HFFc6 (cell line): Measurements from ENCODE around the gene GSPT1. TPM values are rescaled to one million over a fixed set of nuclear protein-coding genes. Genes with fewer than 3 reads are reported as not detected.

ENCODE experiments used
- DNase-seq: peaks from one replicate; pipeline ENCODE4 v3.0.0-alpha.2; 2018
- H3K27ac Mint-ChIP-seq: 2 replicates; pipeline ENCODE4 v1.8.0; 2020; ENCODE audit warnings: mild to moderate bottlenecking, mixed read lengths
- H3K27me3 Mint-ChIP-seq: 2 replicates; pipeline ENCODE4 v1.8.0; 2021; ENCODE audit warnings: mild to moderate bottlenecking, moderate library complexity, mixed read lengths; ENCODE audit not compliant: insufficient read depth
- H3K36me3 Mint-ChIP-seq: 2 replicates; pipeline ENCODE4 v1.8.0; 2021; ENCODE audit warnings: low read depth, mixed read lengths
- H3K4me1 Mint-ChIP-seq: 2 replicates; pipeline ENCODE4 v1.8.0; 2020; ENCODE audit warnings: low read depth, mixed read lengths
- H3K4me3 Mint-ChIP-seq: 2 replicates; pipeline ENCODE4 v1.8.0; 2020; ENCODE audit warnings: mild to moderate bottlenecking, moderate library complexity, mixed read lengths
- H3K9me3 Mint-ChIP-seq: 2 replicates; pipeline ENCODE4 v1.8.0; 2020; ENCODE audit warnings: mild to moderate bottlenecking, mixed read lengths
- total RNA-seq, 6 experiments: library from RNA; stranded (reverse); fragmentation: NEBNext Ultra II Directional; extraction: Animal tissue kit (Norgen Biotek cat#: 25700); gene quantifications; 2 replicates in 1 of 6; 3 replicates in 5 of 6; pipeline ENCODE4 v1.2.3, GENCODE V29; 2021
- TF ChIP-seq, protein P1 (sequence below): fragments of 200-600 bp; sonication (generic); IDR thresholded peaks from 2 replicates; pipeline ENCODE4 v1.5.0; 2021; ENCODE audit warnings: antibody characterized with exemption, mild to moderate bottlenecking

Gene GSPT1
- total RNA-seq, 6 experiments from 2014 or later, result 187 to 221 (median 211) TPM

- TF ChIP-seq, protein P1, sequence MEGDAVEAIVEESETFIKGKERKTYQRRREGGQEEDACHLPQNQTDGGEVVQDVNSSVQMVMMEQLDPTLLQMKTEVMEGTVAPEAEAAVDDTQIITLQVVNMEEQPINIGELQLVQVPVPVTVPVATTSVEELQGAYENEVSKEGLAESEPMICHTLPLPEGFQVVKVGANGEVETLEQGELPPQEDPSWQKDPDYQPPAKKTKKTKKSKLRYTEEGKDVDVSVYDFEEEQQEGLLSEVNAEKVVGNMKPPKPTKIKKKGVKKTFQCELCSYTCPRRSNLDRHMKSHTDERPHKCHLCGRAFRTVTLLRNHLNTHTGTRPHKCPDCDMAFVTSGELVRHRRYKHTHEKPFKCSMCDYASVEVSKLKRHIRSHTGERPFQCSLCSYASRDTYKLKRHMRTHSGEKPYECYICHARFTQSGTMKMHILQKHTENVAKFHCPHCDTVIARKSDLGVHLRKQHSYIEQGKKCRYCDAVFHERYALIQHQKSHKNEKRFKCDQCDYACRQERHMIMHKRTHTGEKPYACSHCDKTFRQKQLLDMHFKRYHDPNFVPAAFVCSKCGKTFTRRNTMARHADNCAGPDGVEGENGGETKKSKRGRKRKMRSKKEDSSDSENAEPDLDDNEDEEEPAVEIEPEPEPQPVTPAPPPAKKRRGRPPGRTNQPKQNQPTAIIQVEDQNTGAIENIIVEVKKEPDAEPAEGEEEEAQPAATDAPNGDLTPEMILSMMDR, result no peak
- Mint-ChIP-seq H3K4me3 (no peak overlapping the region), H3K36me3 (peaks cover 21% of the 10 kb centered on the region), H3K4me1 (peaks cover 18% of the 10 kb centered on the region), H3K9me3 (no peaks in the 10 kb centered on the region), H3K27me3 (no peaks in the 10 kb centered on the region), H3K27ac (no peak overlapping the region; the same call in 1 of the 2 replicates)
- DNase-seq, result no peak
These were observed 39.5 kb downstream of the GSPT1 start for GRCh38 chr16:11876306-11876705.

GRCh38 chr16:11875721-11876120, 40.0 kb downstream of the GSPT1 start:
- no peak for DNase-seq
- Mint-ChIP-seq H3K27me3 (no peaks in the 10 kb centered on the region), H3K9me3 (no peaks in the 10 kb centered on the region), H3K36me3 (peaks cover 21% of the 10 kb centered on the region), H3K4me1 (peaks cover 21% of the 10 kb centered on the region), H3K4me3 (no peak overlapping the region), H3K27ac (no peak overlapping the region; the same call in 1 of the 2 replicates)
- TF ChIP-seq, protein P1, result no peak

DNA sequence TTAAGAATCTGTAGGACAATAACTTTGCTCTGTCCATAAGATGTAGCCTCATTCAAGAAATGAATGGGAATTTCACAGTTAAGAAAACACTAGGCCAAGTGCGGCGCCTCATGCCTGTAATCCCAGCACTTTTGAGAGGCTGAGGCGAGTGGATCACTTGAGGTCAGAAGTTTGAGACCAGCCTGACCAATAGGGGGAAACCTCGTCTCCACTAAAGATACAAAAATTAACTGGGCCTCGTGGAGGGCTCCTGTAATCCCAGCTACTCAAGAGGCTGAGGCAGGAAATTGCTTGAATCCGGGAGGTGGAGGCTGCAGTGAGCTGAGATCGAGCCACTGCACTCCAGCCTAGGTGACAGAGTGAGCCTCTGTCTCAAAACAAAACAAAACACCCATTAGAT, 44.6 kb downstream of the GSPT1 start:
- Mint-ChIP-seq H3K4me3 (no peak overlapping the region), H3K4me1 (peaks cover 41% of the 10 kb centered on the region), H3K27me3 (peaks cover 2% of the 10 kb centered on the region; the same call in 1 of the 2 replicates), H3K9me3 (no peaks in the 10 kb centered on the region), H3K27ac (peak overlapping the region; percentile 48), H3K36me3 (peaks cover 8% of the 10 kb centered on the region)
- no peak for DNase-seq
- TF ChIP-seq, protein P1, result peak; percentile 40; the same call in 1 of the 2 replicates

DNA sequence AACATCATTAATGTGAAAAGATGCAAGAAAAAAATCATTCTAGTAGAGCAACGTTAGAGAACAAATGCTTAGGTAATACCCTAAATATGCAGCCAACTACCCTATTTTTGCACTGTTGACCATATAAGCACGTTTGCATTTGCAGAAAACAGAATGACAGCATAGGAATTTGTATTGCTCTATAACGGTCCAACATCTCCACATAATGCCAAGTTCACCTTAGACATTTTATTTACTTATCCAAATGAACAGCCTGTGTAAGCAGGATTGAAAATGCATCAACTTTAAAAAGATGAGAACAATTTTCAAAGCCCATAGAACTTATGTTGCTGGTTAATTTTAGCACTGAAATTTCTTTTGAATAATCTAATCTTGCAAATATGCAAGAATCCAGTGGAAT, 45.4 kb downstream of the GSPT1 start:
- Mint-ChIP-seq H3K27ac (no peak overlapping the region), H3K27me3 (peaks cover 2% of the 10 kb centered on the region; the same call in 1 of the 2 replicates), H3K36me3 (peaks cover 8% of the 10 kb centered on the region), H3K9me3 (no peaks in the 10 kb centered on the region), H3K4me1 (peaks cover 49% of the 10 kb centered on the region), H3K4me3 (no peak overlapping the region)
- TF ChIP-seq, protein P1, result no peak
- DNase-seq, result no peak

GRCh38 chr16:11869353-11870228, 46.2 kb downstream of the GSPT1 start:
- H3K4me3 Mint-ChIP-seq, result no peak overlapping the region

More at GRCh38 chr16:11869353-11870228, 46.2 kb downstream of the GSPT1 start:
- no peaks in the 10 kb centered on the region for H3K9me3 Mint-ChIP-seq
- H3K27me3 Mint-ChIP-seq, result peaks cover 2% of the 10 kb centered on the region; the same call in 1 of the 2 replicates
- TF ChIP-seq, protein P1, result no peak
- DNase-seq, result no peak
- H3K36me3 Mint-ChIP-seq, result peaks cover 8% of the 10 kb centered on the region
- peaks cover 55% of the 10 kb centered on the region for H3K4me1 Mint-ChIP-seq
- no peak overlapping the region for H3K27ac Mint-ChIP-seq
